ENCODE data around the gene RARS1.

The RARS1 gene

DNA sequence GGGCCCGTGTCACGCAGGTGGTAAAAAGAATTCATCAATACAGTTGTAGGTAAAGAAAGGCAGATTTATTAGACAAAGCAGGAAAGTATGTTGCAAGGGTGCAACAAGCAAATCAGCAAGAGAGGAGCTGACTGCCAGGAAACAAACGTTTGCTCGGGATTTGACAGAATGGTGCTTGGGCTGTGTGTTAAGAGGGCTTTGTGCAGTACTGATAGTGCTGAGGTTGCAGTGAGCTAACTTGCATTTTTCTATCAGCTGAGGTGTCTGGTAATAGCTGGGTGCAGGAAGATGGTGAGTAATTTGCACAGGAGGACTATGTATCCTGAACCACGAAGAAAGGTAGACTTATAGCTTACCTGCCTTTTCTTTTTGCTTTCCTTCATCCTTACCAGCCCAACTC, 3.9 kb upstream of the RARS1 start:
- H3K4me3 ChIP-seq (replicated peaks; ENCODE audit: insufficient read depth, low read length): no peak overlapping the region
- no peak for DNase-seq (ENCODE audit: low read depth in 1 of 2, low spot score in 1 of 2)

DNA sequence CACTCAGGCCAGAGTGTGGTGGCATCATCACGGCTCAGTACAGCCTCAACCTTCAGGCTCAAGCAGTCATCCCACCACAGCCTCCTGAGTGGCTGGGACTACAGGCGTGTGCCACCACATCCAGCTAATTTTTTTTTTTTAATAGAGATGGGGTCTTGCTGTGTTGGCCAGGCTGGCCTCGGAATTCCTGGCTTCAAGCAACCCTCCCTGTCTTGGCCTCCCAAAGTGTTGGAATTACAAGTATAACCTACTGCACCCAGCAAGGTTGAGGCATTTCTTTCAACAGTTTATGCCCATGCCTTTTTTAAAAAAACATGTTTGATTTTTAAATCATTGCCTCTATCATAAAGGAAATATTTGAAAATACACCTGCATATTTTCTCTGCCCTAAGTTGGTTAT, 2.8 kb downstream of the RARS1 start:
- no peak for DNase-seq (ENCODE audit: low read depth in 1 of 2, low spot score in 1 of 2)
- H3K4me3 ChIP-seq (replicated peaks; ENCODE audit: insufficient read depth, low read length): no peak overlapping the region
- TF ChIP-seq, protein P1, sequence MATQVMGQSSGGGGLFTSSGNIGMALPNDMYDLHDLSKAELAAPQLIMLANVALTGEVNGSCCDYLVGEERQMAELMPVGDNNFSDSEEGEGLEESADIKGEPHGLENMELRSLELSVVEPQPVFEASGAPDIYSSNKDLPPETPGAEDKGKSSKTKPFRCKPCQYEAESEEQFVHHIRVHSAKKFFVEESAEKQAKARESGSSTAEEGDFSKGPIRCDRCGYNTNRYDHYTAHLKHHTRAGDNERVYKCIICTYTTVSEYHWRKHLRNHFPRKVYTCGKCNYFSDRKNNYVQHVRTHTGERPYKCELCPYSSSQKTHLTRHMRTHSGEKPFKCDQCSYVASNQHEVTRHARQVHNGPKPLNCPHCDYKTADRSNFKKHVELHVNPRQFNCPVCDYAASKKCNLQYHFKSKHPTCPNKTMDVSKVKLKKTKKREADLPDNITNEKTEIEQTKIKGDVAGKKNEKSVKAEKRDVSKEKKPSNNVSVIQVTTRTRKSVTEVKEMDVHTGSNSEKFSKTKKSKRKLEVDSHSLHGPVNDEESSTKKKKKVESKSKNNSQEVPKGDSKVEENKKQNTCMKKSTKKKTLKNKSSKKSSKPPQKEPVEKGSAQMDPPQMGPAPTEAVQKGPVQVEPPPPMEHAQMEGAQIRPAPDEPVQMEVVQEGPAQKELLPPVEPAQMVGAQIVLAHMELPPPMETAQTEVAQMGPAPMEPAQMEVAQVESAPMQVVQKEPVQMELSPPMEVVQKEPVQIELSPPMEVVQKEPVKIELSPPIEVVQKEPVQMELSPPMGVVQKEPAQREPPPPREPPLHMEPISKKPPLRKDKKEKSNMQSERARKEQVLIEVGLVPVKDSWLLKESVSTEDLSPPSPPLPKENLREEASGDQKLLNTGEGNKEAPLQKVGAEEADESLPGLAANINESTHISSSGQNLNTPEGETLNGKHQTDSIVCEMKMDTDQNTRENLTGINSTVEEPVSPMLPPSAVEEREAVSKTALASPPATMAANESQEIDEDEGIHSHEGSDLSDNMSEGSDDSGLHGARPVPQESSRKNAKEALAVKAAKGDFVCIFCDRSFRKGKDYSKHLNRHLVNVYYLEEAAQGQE (IDR thresholded peaks at IDR 0.05; ENCODE audit: insufficient replicate concordance, low read depth): no peak
- TF ChIP-seq, protein P2, sequence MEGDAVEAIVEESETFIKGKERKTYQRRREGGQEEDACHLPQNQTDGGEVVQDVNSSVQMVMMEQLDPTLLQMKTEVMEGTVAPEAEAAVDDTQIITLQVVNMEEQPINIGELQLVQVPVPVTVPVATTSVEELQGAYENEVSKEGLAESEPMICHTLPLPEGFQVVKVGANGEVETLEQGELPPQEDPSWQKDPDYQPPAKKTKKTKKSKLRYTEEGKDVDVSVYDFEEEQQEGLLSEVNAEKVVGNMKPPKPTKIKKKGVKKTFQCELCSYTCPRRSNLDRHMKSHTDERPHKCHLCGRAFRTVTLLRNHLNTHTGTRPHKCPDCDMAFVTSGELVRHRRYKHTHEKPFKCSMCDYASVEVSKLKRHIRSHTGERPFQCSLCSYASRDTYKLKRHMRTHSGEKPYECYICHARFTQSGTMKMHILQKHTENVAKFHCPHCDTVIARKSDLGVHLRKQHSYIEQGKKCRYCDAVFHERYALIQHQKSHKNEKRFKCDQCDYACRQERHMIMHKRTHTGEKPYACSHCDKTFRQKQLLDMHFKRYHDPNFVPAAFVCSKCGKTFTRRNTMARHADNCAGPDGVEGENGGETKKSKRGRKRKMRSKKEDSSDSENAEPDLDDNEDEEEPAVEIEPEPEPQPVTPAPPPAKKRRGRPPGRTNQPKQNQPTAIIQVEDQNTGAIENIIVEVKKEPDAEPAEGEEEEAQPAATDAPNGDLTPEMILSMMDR (IDR thresholded peaks at IDR 0.05; ENCODE audit: insufficient read depth, low read length): no peak
- TF ChIP-seq POLR2AphosphoS5 (IDR thresholded peaks at IDR 0.05; ENCODE audit: low read depth): no peak
- no peak for TF ChIP-seq SPI1 (IDR thresholded peaks at IDR 0.05; ENCODE audit: borderline replicate concordance, low read depth)
- TF ChIP-seq GABPA (IDR thresholded peaks at IDR 0.05; ENCODE audit: low read depth): no peak
- H3K27ac ChIP-seq (replicated peaks): no peak overlapping the region
- H3K27me3 ChIP-seq (ENCODE audit: insufficient read depth, poor library complexity, severe bottlenecking): no peaks in the 10 kb centered on the region

More for the DNA sequence above, 3.9 kb upstream of the RARS1 start:
- Histone ChIP-seq H3K27me3 (ENCODE audit: insufficient read depth, poor library complexity, severe bottlenecking) (no peaks in the 10 kb centered on the region), H3K27ac (replicated peaks) (no peak overlapping the region)
- TF ChIP-seq SPI1 (IDR thresholded peaks at IDR 0.05; ENCODE audit: borderline replicate concordance, low read depth) (no peak), GABPA (IDR thresholded peaks at IDR 0.05; ENCODE audit: low read depth) (no peak), POLR2AphosphoS5 (IDR thresholded peaks at IDR 0.05; ENCODE audit: low read depth) (no peak)
- TF ChIP-seq, protein P2 (IDR thresholded peaks at IDR 0.05; ENCODE audit: insufficient read depth, low read length): no peak
- TF ChIP-seq, protein P1 (IDR thresholded peaks at IDR 0.05; ENCODE audit: insufficient replicate concordance, low read depth): no peak

DNA sequence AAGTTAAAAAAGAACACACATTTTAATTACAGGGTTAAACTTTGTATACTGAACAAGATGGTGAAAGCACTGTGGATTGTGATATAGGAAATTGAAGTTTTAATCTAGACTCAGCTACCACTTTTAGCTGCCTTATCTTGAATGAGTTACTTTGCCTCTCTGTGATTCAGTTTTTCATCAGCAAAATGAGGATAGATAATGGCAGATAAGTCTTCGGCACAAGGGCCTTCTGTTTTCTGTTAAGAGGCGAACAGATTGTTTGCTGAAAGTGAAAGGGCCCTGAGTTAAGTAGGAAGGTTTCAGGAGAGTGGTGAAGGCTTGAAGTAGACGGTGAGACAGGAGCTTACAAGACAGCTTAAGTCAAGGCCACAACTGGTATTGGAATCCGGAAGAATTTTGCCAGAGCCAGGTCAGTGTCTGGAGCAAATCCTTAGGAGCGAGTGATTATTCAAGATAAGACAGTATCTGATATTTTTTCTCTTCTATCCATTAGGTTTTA, 7.8 kb downstream of the RARS1 start:
- DNase-seq (ENCODE audit: low read depth in 1 of 2, low spot score in 1 of 2): no peak
- Histone ChIP-seq H3K27me3 (ENCODE audit: insufficient read depth, poor library complexity, severe bottlenecking) (no peaks in the 10 kb centered on the region), H3K27ac (replicated peaks) (no peak overlapping the region), H3K4me3 (replicated peaks; ENCODE audit: insufficient read depth, low read length) (no peak overlapping the region)
- TF ChIP-seq, protein P1 (IDR thresholded peaks at IDR 0.05; ENCODE audit: insufficient replicate concordance, low read depth): no peak
- TF ChIP-seq POLR2AphosphoS5 (IDR thresholded peaks at IDR 0.05; ENCODE audit: low read depth) (no peak), GABPA (IDR thresholded peaks at IDR 0.05; ENCODE audit: low read depth) (no peak), SPI1 (IDR thresholded peaks at IDR 0.05; ENCODE audit: borderline replicate concordance, low read depth) (no peak)
- TF ChIP-seq, protein P2 (IDR thresholded peaks at IDR 0.05; ENCODE audit: insufficient read depth, low read length): no peak
